Mesenchymal stem cell (in vitro differentiated cells and primary cell): ENCODE data around the gene DYSF.

ENCODE experiments used
- DNase-seq: peaks from one replicate; pipeline ENCODE4 v3.0.0-alpha.2; 2013
- H2AFZ ChIP-seq: one replicate; pipeline ENCODE4 v1.6.1; 2013; ENCODE audit warnings: low read depth, mild to moderate bottlenecking, control low read depth, inconsistent platforms, low read length, moderate library complexity
- H2AK5ac ChIP-seq: 2 replicates; pipeline ENCODE4 v1.6.1; 2013; ENCODE audit warnings: low read length, moderate library complexity, mild to moderate bottlenecking, inconsistent platforms; ENCODE audit not compliant: severe bottlenecking
- H2BK120ac ChIP-seq: one replicate; pipeline ENCODE4 v1.6.1; 2013; ENCODE audit warnings: low read depth, mild to moderate bottlenecking, inconsistent platforms, low read length, moderate library complexity
- H2BK12ac ChIP-seq, 2 experiments: one replicate each; pipeline ENCODE4 v1.6.1; 2013; ENCODE audit warnings: inconsistent platforms in 2 of 2, low read length in 2 of 2, mild to moderate bottlenecking in 2 of 2, moderate library complexity in 2 of 2, control low read depth in 1 of 2
- H2BK15ac ChIP-seq: one replicate; pipeline ENCODE4 v1.6.1; 2013; ENCODE audit warnings: mild to moderate bottlenecking, low read depth, inconsistent platforms; ENCODE audit not compliant: poor library complexity, severe bottlenecking
- H2BK5ac ChIP-seq: 2 replicates; pipeline ENCODE4 v1.6.1; 2013; ENCODE audit warnings: low read depth, mild to moderate bottlenecking, low read length, control low read depth, inconsistent platforms; ENCODE audit not compliant: poor library complexity, severe bottlenecking
- H3K14ac ChIP-seq, 2 experiments: one replicate each; pipeline ENCODE4 v1.6.1; 2013; ENCODE audit warnings: inconsistent platforms in 2 of 2, low read length in 2 of 2, control low read depth in 1 of 2, mild to moderate bottlenecking in 1 of 2, moderate library complexity in 1 of 2
- H3K18ac ChIP-seq, 2 experiments: one replicate each; pipeline ENCODE4 v1.6.1; 2013; ENCODE audit warnings: inconsistent platforms in 2 of 2, low read length in 2 of 2, control low read depth in 1 of 2, low read depth in 1 of 2, mild to moderate bottlenecking in 1 of 2
- H3K23ac ChIP-seq, 2 experiments: one replicate each; pipeline ENCODE4 v1.6.1; 2013; ENCODE audit warnings: inconsistent platforms in 2 of 2, low read length in 2 of 2, mild to moderate bottlenecking in 2 of 2, moderate library complexity in 2 of 2, control low read depth in 1 of 2
- H3K27ac ChIP-seq: 2 replicates; pipeline ENCODE4 v1.5.1; 2013; ENCODE audit warnings: mild to moderate bottlenecking, moderate library complexity, low read length, control low read depth, inconsistent platforms; ENCODE audit not compliant: poor library complexity, severe bottlenecking
- H3K27me3 ChIP-seq, 2 experiments: 2 replicates each; pipeline versions ENCODE4 v1.6.1 to v1.7.0; 2013; ENCODE audit warnings: low read length in 2 of 2, mild to moderate bottlenecking in 2 of 2, moderate library complexity in 2 of 2, control low read depth in 1 of 2, inconsistent platforms in 1 of 2; ENCODE audit not compliant: control insufficient read depth in 1 of 2, insufficient read depth in 1 of 2
- H3K36me3 ChIP-seq, 2 experiments: 2 replicates each; pipeline versions ENCODE4 v1.6.1 to v1.7.0; 2013; ENCODE audit warnings: low read length in 2 of 2, control low read depth in 1 of 2, inconsistent platforms in 1 of 2, low read depth in 1 of 2, mild to moderate bottlenecking in 1 of 2; ENCODE audit not compliant: insufficient read depth in 2 of 2, control insufficient read depth in 1 of 2
- H3K4ac ChIP-seq, 2 experiments: one replicate each; pipeline ENCODE4 v1.6.1; 2013; ENCODE audit warnings: inconsistent platforms in 2 of 2, low read length in 2 of 2, mild to moderate bottlenecking in 2 of 2, moderate library complexity in 2 of 2, control low read depth in 1 of 2, low read depth in 1 of 2
- H3K4me1 ChIP-seq: 2 replicates; pipeline ENCODE4 v1.6.1; 2013; ENCODE audit warnings: low read depth, low read length, control low read depth; ENCODE audit not compliant: control insufficient read depth, insufficient read depth
- H3K4me2 ChIP-seq: 2 replicates; pipeline ENCODE4 v1.6.1; 2013; ENCODE audit warnings: low read length, mild to moderate bottlenecking, inconsistent platforms; ENCODE audit not compliant: poor library complexity, severe bottlenecking
- H3K4me3 ChIP-seq, 2 experiments: 2 replicates each; pipeline versions ENCODE4 v1.5.1 to v1.7.0; 2013; ENCODE audit warnings: low read length in 2 of 2, mild to moderate bottlenecking in 2 of 2, control low read depth in 1 of 2, low read depth in 1 of 2; ENCODE audit not compliant: insufficient read depth in 1 of 2
- H3K79me1 ChIP-seq: replicated peaks from 2 replicates; pipeline ENCODE4 v1.6.1; 2013; ENCODE audit warnings: mild to moderate bottlenecking, control low read depth, low read length, inconsistent platforms; ENCODE audit not compliant: poor library complexity, severe bottlenecking
- H3K9ac ChIP-seq: 2 replicates; pipeline ENCODE4 v1.7.0; 2013; ENCODE audit warnings: mild to moderate bottlenecking, low read length, moderate library complexity
- H3K9me3 ChIP-seq: 2 replicates; pipeline ENCODE4 v1.7.0; 2013; ENCODE audit warnings: mild to moderate bottlenecking, low read length; ENCODE audit not compliant: control insufficient read depth
- H4K8ac ChIP-seq: one replicate; pipeline ENCODE4 v1.6.1; 2013; ENCODE audit warnings: inconsistent platforms, mild to moderate bottlenecking, low read length, moderate library complexity
- H4K91ac ChIP-seq: one replicate; pipeline ENCODE4 v1.6.1; 2013; ENCODE audit warnings: mild to moderate bottlenecking, low read length, inconsistent platforms
- WGBS: methylation state at CpG from one replicate; pipeline ENCODE4 v1.1.7; 2013; ENCODE audit warnings: mixed read lengths; 5-methylcytosine and 5-hydroxymethylcytosine counted together

The DYSF gene

GRCh38 chr2:71559080-71559827 lies 105.9 kb downstream of the DYSF start:
- Histone ChIP-seq H3K4me1 (peaks cover 57% of the 10 kb centered on the region), H4K91ac (no peak overlapping the region), H3K79me1 (peaks cover 5% of the 10 kb centered on the region), H2BK15ac (no peak overlapping the region), H3K27me3 (peaks cover 0 to 69% of the 10 kb centered on the region in 2 experiments), H3K23ac (no peak overlapping the region), H3K27ac (peak overlapping the region; percentile 72), H3K36me3 (peaks cover 0 to 88% of the 10 kb centered on the region in 2 experiments), H3K4me3 (no peak overlapping the region), H3K9ac (no peak overlapping the region), H2AFZ (no peak overlapping the region), H2BK12ac (no peak overlapping the region), H2BK120ac (no peak overlapping the region), H4K8ac (no peak overlapping the region), H2AK5ac (peak overlapping the region; percentile 19), H3K18ac (no peak overlapping the region), H3K4me2 (no peak overlapping the region), H3K9me3 (no peaks in the 10 kb centered on the region), H3K4ac (no peak overlapping the region), H2BK5ac (no peak overlapping the region), H3K14ac (no peak overlapping the region)
- WGBS, result 90% methylated on average over 15 of the region's 15 CpGs
- DNase-seq, result no peak

- 81% methylated on average over 29 of the region's 31 CpGs for WGBS
These were observed 106.7 kb downstream of the DYSF start for GRCh38 chr2:71559828-71560637.

GRCh38 chr2:71560638-71561011 lies 107.3 kb downstream of the DYSF start:
- Histone ChIP-seq H2BK120ac (no peak overlapping the region), H3K4ac (no peak overlapping the region), H4K91ac (no peak overlapping the region), H3K14ac (no peak overlapping the region), H2BK5ac (no peak overlapping the region), H3K27ac (no peak overlapping the region), H3K18ac (no peak overlapping the region), H3K4me2 (no peak overlapping the region), H2AFZ (no peak overlapping the region), H3K9ac (no peak overlapping the region), H3K4me3 (no peak overlapping the region), H3K9me3 (no peaks in the 10 kb centered on the region), H3K27me3 (peaks cover 0 to 61% of the 10 kb centered on the region in 2 experiments), H2BK12ac (no peak overlapping the region), H3K79me1 (peaks cover 9% of the 10 kb centered on the region), H3K4me1 (peaks cover 59% of the 10 kb centered on the region), H3K36me3 (peaks cover 0 to 86% of the 10 kb centered on the region in 2 experiments), H2BK15ac (no peak overlapping the region), H3K23ac (no peak overlapping the region), H4K8ac (no peak overlapping the region), H2AK5ac (peak overlapping the region; percentile 15)
- DNase-seq, result no peak
- WGBS, result 88% methylated on average over 20 of the region's 20 CpGs

More at GRCh38 chr2:71559828-71560637, 106.7 kb downstream of the DYSF start:
- Histone ChIP-seq H2BK15ac (no peak overlapping the region), H2AK5ac (no peak overlapping the region), H3K27ac (no peak overlapping the region), H3K18ac (no peak overlapping the region), H3K27me3 (peaks cover 0 to 62% of the 10 kb centered on the region in 2 experiments), H4K8ac (no peak overlapping the region), H3K14ac (no peak overlapping the region), H2BK120ac (no peak overlapping the region), H3K9me3 (no peaks in the 10 kb centered on the region), H3K4me2 (no peak overlapping the region), H3K9ac (no peak overlapping the region), H3K23ac (no peak overlapping the region), H3K4me1 (peaks cover 59% of the 10 kb centered on the region), H2BK12ac (no peak overlapping the region), H3K79me1 (peaks cover 5% of the 10 kb centered on the region), H3K4me3 (no peak overlapping the region), H3K36me3 (peaks cover 0 to 87% of the 10 kb centered on the region in 2 experiments), H4K91ac (no peak overlapping the region), H3K4ac (no peak overlapping the region), H2AFZ (no peak overlapping the region), H2BK5ac (no peak overlapping the region)
- DNase-seq, result no peak
